SU-DHL-6 (cell line): ENCODE data around the gene CYP2W1.
"Not testable (repeated sequence)": the region's sequence is repeated elsewhere in the genome, so short reads cannot be mapped to it uniquely, and the experiment has no call there.

Experiments
- H2AFZ ChIP-seq: fragments of 200-600 bp; sonication (generic); 2 replicates; pipeline ENCODE4 v1.6.1; 2014; ENCODE audit warnings: low read depth, mild to moderate bottlenecking, moderate library complexity, mixed read lengths, antibody characterized with exemption, low read length; ENCODE audit not compliant: severe bottlenecking
- H3F3A ChIP-seq: fragments of 200-600 bp; shearing (Covaris generic); 2 replicates; pipeline ENCODE4 v1.6.0; 2016; ENCODE audit warnings: antibody characterized with exemption, mild to moderate bottlenecking; ENCODE audit not compliant: insufficient read depth
- H3K27ac ChIP-seq: fragments of 200-600 bp; sonication (generic); 2 replicates; pipeline ENCODE4 v1.5.1; 2016; ENCODE audit warnings: low read depth, mild to moderate bottlenecking, low read length, moderate library complexity, mixed read lengths
- H3K27me3 ChIP-seq: fragments of 200-600 bp; sonication (generic), shearing (Covaris generic); 2 replicates; pipeline ENCODE4 v1.6.0; 2014; ENCODE audit warnings: mild to moderate bottlenecking, low read length
- H3K36me3 ChIP-seq: fragments of 200-600 bp; sonication (generic); 2 replicates; pipeline ENCODE4 v1.6.1; 2014; ENCODE audit warnings: mild to moderate bottlenecking, low read length, mixed read lengths
- H3K4me2 ChIP-seq: fragments of 300-600, 200-600 bp; shearing (Covaris generic), sonication (generic); 2 replicates; pipeline ENCODE4 v1.6.0; 2014; ENCODE audit warnings: low read length, low read depth, mild to moderate bottlenecking; ENCODE audit not compliant: poor library complexity, severe bottlenecking
- H3K4me3 ChIP-seq: fragments of 200-600 bp; sonication (generic); 2 replicates; pipeline ENCODE4 v1.5.1; 2014; ENCODE audit warnings: antibody characterized with exemption, low read length, mild to moderate bottlenecking, mixed read lengths; ENCODE audit not compliant: insufficient read depth, poor library complexity, severe bottlenecking
- H3K79me2 ChIP-seq: fragments of 200-600 bp; sonication (generic); 2 replicates; pipeline ENCODE4 v1.6.1; 2014; ENCODE audit warnings: mild to moderate bottlenecking, low read length, moderate library complexity; ENCODE audit not compliant: insufficient read depth
- H3K9ac ChIP-seq: fragments of 200-600 bp; sonication (generic); 2 replicates; pipeline ENCODE4 v1.7.0; 2014; ENCODE audit warnings: mild to moderate bottlenecking, low read length
- H3K9me2 ChIP-seq: fragments of 200-600 bp; sonication (generic); replicated peaks from 2 replicates; pipeline ENCODE4 v1.6.1; 2014; ENCODE audit warnings: low read length; ENCODE audit not compliant: insufficient read depth
- H3K9me3 ChIP-seq: fragments of 200-600 bp; sonication (generic); 2 replicates; pipeline ENCODE4 v1.6.1; 2014; ENCODE audit warnings: low read length, mixed read lengths; ENCODE audit not compliant: insufficient read depth
- H4K20me1 ChIP-seq: fragments of 200-600 bp; sonication (generic); 2 replicates; pipeline ENCODE4 v1.6.1; 2014; ENCODE audit warnings: low read depth, mild to moderate bottlenecking, antibody characterized with exemption, low read length, moderate library complexity, mixed read lengths
- CTCF ChIP-seq: fragments of 200-600 bp; sonication (generic); IDR thresholded peaks from one replicate; pipeline ENCODE4 v1.5.1; 2017; ENCODE audit warnings: antibody characterized with exemption, mild to moderate bottlenecking, low read length, moderate library complexity; ENCODE audit not compliant: insufficient read depth, poor library complexity, severe bottlenecking
- EZH2phosphoT487 ChIP-seq: fragments of 200-600 bp; sonication (generic), shearing (Covaris generic); conservative IDR thresholded peaks from 2 replicates; pipeline ENCODE4 v1.6.1; 2018; ENCODE audit warnings: mild to moderate bottlenecking, antibody characterized with exemption, low read length, moderate library complexity, mixed read lengths

CYP2W1 gene

GRCh38 chr7:999941-1000935, 17.3 kb downstream of the CYP2W1 start:
- TF ChIP-seq EZH2phosphoT487 (no peak), CTCF (no peak)
- H3K9ac ChIP-seq, result peak overlapping the region; percentile 41; the same call in 1 of the 2 replicates
- H3K4me2 ChIP-seq, result peak overlapping the region; percentile 46
- no peaks in the 10 kb centered on the region for H3K27me3 ChIP-seq
- no peaks in the 10 kb centered on the region for H4K20me1 ChIP-seq
- no peaks in the 10 kb centered on the region for H3K9me2 ChIP-seq
- H3K4me3 ChIP-seq, result no peak overlapping the region
- no peaks in the 10 kb centered on the region for H3K36me3 ChIP-seq
- peaks cover 24% of the 10 kb centered on the region for H3F3A ChIP-seq
- H3K79me2 ChIP-seq, result no peaks in the 10 kb centered on the region
- H3K9me3 ChIP-seq, result no peaks in the 10 kb centered on the region
- H3K27ac ChIP-seq, result peak overlapping the region; percentile 91
- H2AFZ ChIP-seq, result no peak overlapping the region

- not testable (repeated sequence) for H3K27me3 ChIP-seq, H3K9me3 ChIP-seq, H3K9me2 ChIP-seq, H2AFZ ChIP-seq, H3K36me3 ChIP-seq, H3K4me3 ChIP-seq, H4K20me1 ChIP-seq, H3K79me2 ChIP-seq
- H3K9ac ChIP-seq, result peak overlapping the region; percentile 41; the same call in 1 of the 2 replicates
- H3F3A ChIP-seq, result peaks cover 23% of the 10 kb centered on the region
- peak overlapping the region; percentile 91 for H3K27ac ChIP-seq
- peak overlapping the region; percentile 46 for H3K4me2 ChIP-seq
Measured at GRCh38 chr7:1001069-1001770, 18.2 kb downstream of the CYP2W1 start.

GRCh38 chr7:1002026-1002425, 19.0 kb downstream of the CYP2W1 start:
- H3K27ac ChIP-seq, result peak overlapping the region; percentile 18; the same call in 1 of the 2 replicates
- H3F3A ChIP-seq, result peaks cover 23% of the 10 kb centered on the region
- not testable (repeated sequence) for H2AFZ ChIP-seq, H3K9me2 ChIP-seq, H3K79me2 ChIP-seq, H3K9me3 ChIP-seq, H3K27me3 ChIP-seq, H4K20me1 ChIP-seq, H3K36me3 ChIP-seq, H3K4me3 ChIP-seq, H3K9ac ChIP-seq
- peak overlapping the region; percentile 6 for H3K4me2 ChIP-seq

GRCh38 chr7:1002445-1002844, 19.5 kb downstream of the CYP2W1 start:
- not testable (repeated sequence) for H3K4me3 ChIP-seq, H3K36me3 ChIP-seq

More at GRCh38 chr7:1002445-1002844, 19.5 kb downstream of the CYP2W1 start:
- not testable (repeated sequence) for H3K9me3 ChIP-seq, H3K9me2 ChIP-seq, H3K9ac ChIP-seq, H2AFZ ChIP-seq, H3K27me3 ChIP-seq, H3K79me2 ChIP-seq, H4K20me1 ChIP-seq
- peak overlapping the region; percentile 6 for H3K4me2 ChIP-seq
- peak overlapping the region; percentile 18; the same call in 1 of the 2 replicates for H3K27ac ChIP-seq
- peaks cover 23% of the 10 kb centered on the region for H3F3A ChIP-seq
